Neural progenitor cell (in vitro differentiated cells): ENCODE results near the gene GMNN. TPM values are rescaled to one million over a fixed set of nuclear protein-coding genes. Genes with fewer than 3 reads are reported as not detected.

ENCODE experiments used
- DNase-seq: peaks from one replicate; pipeline ENCODE4 v3.0.0-alpha.2; 2016; ENCODE audit warnings: low spot score
- H2AFZ ChIP-seq: fragments of 200-600 bp; sonication (generic); replicated peaks from 2 replicates; pipeline ENCODE4 v1.6.1; 2016; ENCODE audit warnings: antibody characterized with exemption
- H3F3A ChIP-seq: fragments of 200-600 bp; sonication (generic); 2 replicates; pipeline ENCODE4 v1.6.1; 2016; ENCODE audit warnings: antibody characterized with exemption, low read depth
- H3K27ac ChIP-seq: fragments of 200-600 bp; sonication (generic); 2 replicates; pipeline ENCODE4 v1.5.1; 2016; ENCODE audit warnings: mild to moderate bottlenecking
- H3K27me3 ChIP-seq: fragments of 200-600 bp; sonication (generic); 2 replicates; pipeline ENCODE4 v1.6.1; 2016; ENCODE audit warnings: mild to moderate bottlenecking, moderate library complexity
- H3K36me3 ChIP-seq: fragments of 200-600 bp; sonication (generic); 2 replicates; pipeline ENCODE4 v1.5.1; 2016
- H3K4me1 ChIP-seq: fragments of 200-600 bp; sonication (generic); 2 replicates; pipeline ENCODE4 v1.6.1; 2016; ENCODE audit warnings: mixed run types
- H3K4me2 ChIP-seq: fragments of 200-600 bp; sonication (generic); 2 replicates; pipeline ENCODE4 v1.6.1; 2016
- H3K4me3 ChIP-seq: fragments of 200-600 bp; sonication (generic); 2 replicates; pipeline ENCODE4 v1.5.1; 2016
- H3K79me2 ChIP-seq: fragments of 200-600 bp; sonication (generic); 2 replicates; pipeline ENCODE4 v1.6.1; 2016; ENCODE audit warnings: low read depth
- H3K9ac ChIP-seq: fragments of 200-600 bp; sonication (generic); 2 replicates; pipeline ENCODE4 v1.6.1; 2016
- H3K9me3 ChIP-seq: fragments of 200-600 bp; sonication (generic); 2 replicates; pipeline ENCODE4 v1.5.1; 2016; ENCODE audit warnings: low read depth
- H4K20me1 ChIP-seq: fragments of 200-600 bp; sonication (generic); 2 replicates; pipeline ENCODE4 v1.6.1; 2016; ENCODE audit warnings: low read depth
- H3K27ac Mint-ChIP-seq: 3 replicates; pipeline ENCODE4 v1.8.0; 2021; ENCODE audit warnings: mixed read lengths
- H3K27me3 Mint-ChIP-seq: 2 replicates; pipeline ENCODE4 v1.8.0; 2022; ENCODE audit warnings: low read depth, mild to moderate bottlenecking, inconsistent platforms, moderate library complexity, mixed read lengths; ENCODE audit not compliant: insufficient read depth
- H3K36me3 Mint-ChIP-seq: 3 replicates; pipeline ENCODE4 v1.8.0; 2021; ENCODE audit warnings: mixed read lengths
- H3K4me1 Mint-ChIP-seq: 3 replicates; pipeline ENCODE4 v1.8.0; 2021; ENCODE audit warnings: mixed read lengths
- H3K4me3 Mint-ChIP-seq: 3 replicates; pipeline ENCODE4 v1.8.0; 2021; ENCODE audit warnings: mild to moderate bottlenecking, moderate library complexity, mixed read lengths
- H3K9me3 Mint-ChIP-seq: 3 replicates; pipeline ENCODE4 v1.8.0; 2020; ENCODE audit warnings: mixed read lengths
- CTCF ChIP-seq: fragments of 200-600 bp; sonication (generic); IDR thresholded peaks from 2 replicates; pipeline ENCODE4 v1.5.1; 2017; ENCODE audit warnings: antibody characterized with exemption, mild to moderate bottlenecking
- EZH2 ChIP-seq: fragments of 200-600 bp; sonication (generic); IDR thresholded peaks from 2 replicates; pipeline ENCODE4 v1.6.1; 2017; ENCODE audit warnings: antibody characterized with exemption, mild to moderate bottlenecking, moderate library complexity
- EZH2phosphoT487 ChIP-seq: fragments of 200-600 bp; sonication (generic); IDR thresholded peaks from 2 replicates; pipeline ENCODE4 v1.6.1; 2017; ENCODE audit warnings: antibody characterized with exemption
- total RNA-seq: library from RNA; depleted of rRNA; stranded (reverse); fragments of >200 nt; gene quantifications from 2 replicates; pipeline ENCODE4 v1.2.3, GENCODE V29; 2015; ENCODE audit warnings: low replicate concordance

The GMNN gene
- total RNA-seq, 1 donor from 2014 or later = 98.5 TPM

DNA sequence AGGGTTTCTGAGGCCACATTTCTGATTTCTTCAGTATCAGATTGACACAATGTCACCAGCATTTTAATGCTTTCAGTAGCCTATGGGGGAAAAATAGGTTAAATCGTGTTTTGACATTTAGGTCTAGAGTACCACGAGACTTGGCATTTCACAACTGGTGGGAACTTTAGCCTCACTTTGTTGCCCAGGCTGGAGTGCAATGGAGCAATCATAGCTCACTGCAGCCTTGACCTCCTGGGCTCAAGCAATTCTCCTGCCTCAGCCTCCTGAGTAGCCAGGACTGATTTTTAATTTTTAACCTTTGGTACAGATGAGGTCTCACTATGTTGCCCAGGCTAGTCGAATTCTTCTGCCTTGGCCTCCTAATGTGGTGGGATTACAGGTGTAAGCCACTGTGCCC lies 35.0 kb downstream of the GMNN start:
- Histone ChIP-seq H3K4me3 (no peak overlapping the region), H3K27ac (no peak overlapping the region), H4K20me1 (no peaks in the 10 kb centered on the region), H3F3A (no peaks in the 10 kb centered on the region), H3K9me3 (no peaks in the 10 kb centered on the region), H2AFZ (no peak overlapping the region), H3K4me2 (no peak overlapping the region), H3K36me3 (no peaks in the 10 kb centered on the region), H3K9ac (no peak overlapping the region), H3K27me3 (no peaks in the 10 kb centered on the region), H3K4me1 (no peaks in the 10 kb centered on the region), H3K79me2 (no peaks in the 10 kb centered on the region)
- Mint-ChIP-seq H3K4me3 (no peak overlapping the region), H3K36me3 (no peaks in the 10 kb centered on the region), H3K4me1 (no peaks in the 10 kb centered on the region), H3K27ac (no peak overlapping the region), H3K27me3 (peaks cover 3% of the 10 kb centered on the region), H3K9me3 (no peaks in the 10 kb centered on the region)
- DNase-seq = no peak
- TF ChIP-seq EZH2phosphoT487 = no peak
- TF ChIP-seq EZH2 = no peak
- no peak for TF ChIP-seq CTCF

DNA sequence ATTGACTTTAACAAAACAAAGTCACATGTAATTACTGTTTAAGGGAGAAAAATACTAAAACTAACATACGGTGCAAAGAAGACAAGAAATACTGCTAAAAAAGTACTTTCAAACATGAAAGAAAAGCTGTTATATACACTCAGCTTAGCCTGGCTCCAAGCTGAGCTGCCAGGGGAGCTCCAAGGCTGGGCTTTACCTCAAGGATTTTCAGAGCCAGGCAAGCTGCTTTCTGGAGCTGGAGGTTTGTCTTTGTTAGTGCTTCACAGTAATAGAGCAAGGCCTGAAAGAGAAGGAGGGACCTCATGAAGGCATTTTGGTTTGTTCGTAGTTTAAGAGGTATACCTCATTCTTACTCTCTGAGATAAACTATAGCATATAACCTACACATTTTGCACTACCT lies 43.6 kb downstream of the GMNN start:
- Histone ChIP-seq H3K36me3 (no peaks in the 10 kb centered on the region), H3F3A (peaks cover 9% of the 10 kb centered on the region), H2AFZ (no peak overlapping the region), H3K4me3 (no peak overlapping the region), H3K4me2 (no peak overlapping the region), H4K20me1 (no peaks in the 10 kb centered on the region), H3K9ac (no peak overlapping the region), H3K27ac (peak overlapping the region; percentile 1), H3K79me2 (no peaks in the 10 kb centered on the region), H3K9me3 (no peaks in the 10 kb centered on the region), H3K27me3 (no peaks in the 10 kb centered on the region), H3K4me1 (peaks cover 15% of the 10 kb centered on the region)
- H3K4me1 Mint-ChIP-seq = peaks cover 5% of the 10 kb centered on the region
- no peaks in the 10 kb centered on the region for H3K9me3 Mint-ChIP-seq
- H3K27me3 Mint-ChIP-seq = peaks cover 3% of the 10 kb centered on the region
- TF ChIP-seq EZH2 (no peak), EZH2phosphoT487 (no peak), CTCF (no peak)
- H3K4me3 Mint-ChIP-seq = no peak overlapping the region
- peak; percentile 61 for DNase-seq
- H3K27ac Mint-ChIP-seq = no peak overlapping the region
- no peaks in the 10 kb centered on the region for H3K36me3 Mint-ChIP-seq

DNA sequence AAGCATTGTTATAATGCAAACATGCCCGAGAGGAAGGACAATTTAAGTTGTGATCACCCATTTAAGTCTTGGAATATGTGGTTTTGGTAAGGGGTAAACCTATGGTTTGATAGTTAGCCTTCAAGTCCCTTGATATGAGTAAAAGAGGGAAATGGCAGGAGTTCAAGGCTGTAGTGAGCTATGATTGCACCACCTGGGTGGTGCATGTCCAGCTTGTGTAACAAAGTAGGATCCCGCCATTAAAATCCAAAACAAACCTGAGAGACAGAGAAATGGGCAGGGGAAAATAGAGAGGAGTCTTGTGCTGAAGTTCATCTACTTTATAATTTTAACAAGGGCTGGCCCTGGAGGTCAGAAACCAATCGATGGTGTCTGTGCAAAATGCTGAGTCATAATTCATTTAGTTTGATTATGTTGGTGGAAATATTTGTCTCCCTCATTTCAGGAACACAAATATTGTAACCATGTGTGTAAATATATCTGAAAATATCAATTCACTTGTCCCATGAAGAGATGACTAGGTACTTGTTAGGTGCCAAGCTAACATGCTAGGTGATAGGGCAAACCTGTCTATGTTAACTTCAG lies 47.2 kb downstream of the GMNN start:
- Mint-ChIP-seq H3K4me1 (peaks cover 5% of the 10 kb centered on the region), H3K27ac (no peak overlapping the region), H3K27me3 (peaks cover 3% of the 10 kb centered on the region), H3K4me3 (no peak overlapping the region), H3K9me3 (no peaks in the 10 kb centered on the region), H3K36me3 (no peaks in the 10 kb centered on the region)
- no peak for DNase-seq
- TF ChIP-seq EZH2phosphoT487 (no peak), CTCF (no peak), EZH2 (no peak)
- H3K36me3 ChIP-seq = no peaks in the 10 kb centered on the region
- no peak overlapping the region for H3K4me3 ChIP-seq
- no peaks in the 10 kb centered on the region for H4K20me1 ChIP-seq
- no peak overlapping the region for H3K27ac ChIP-seq
- H3K9ac ChIP-seq = no peak overlapping the region
- H2AFZ ChIP-seq = no peak overlapping the region
- no peaks in the 10 kb centered on the region for H3K9me3 ChIP-seq
- peaks cover 15% of the 10 kb centered on the region for H3K4me1 ChIP-seq
- peaks cover 9% of the 10 kb centered on the region for H3F3A ChIP-seq
- no peak overlapping the region for H3K4me2 ChIP-seq
- H3K27me3 ChIP-seq = no peaks in the 10 kb centered on the region
- no peaks in the 10 kb centered on the region for H3K79me2 ChIP-seq
